Subcutaneous abdominal adipose tissue (tissue), 5 donors: ENCODE results near the gene CDYL.

Experiments used
- H3K27ac ChIP-seq: one replicate; pipeline ENCODE4 v1.7.0; 2013; ENCODE audit warnings: low read depth, mild to moderate bottlenecking, inconsistent platforms, low read length, moderate library complexity
- H3K27me3 ChIP-seq, 5 donors: one replicate each; pipeline ENCODE4 v1.7.0; 2013; ENCODE audit warnings: low read length in 5 of 5, inconsistent platforms in 1 of 5; ENCODE audit not compliant: control insufficient read depth in 5 of 5, insufficient read depth in 4 of 5
- H3K36me3 ChIP-seq, 5 donors: one replicate each; pipeline ENCODE4 v1.7.0; 2013; ENCODE audit warnings: low read length in 5 of 5; ENCODE audit not compliant: control insufficient read depth in 5 of 5, insufficient read depth in 5 of 5
- H3K4me1 ChIP-seq, 5 donors: one replicate each; pipeline ENCODE4 v1.7.0; 2013; ENCODE audit warnings: low read length in 5 of 5, mild to moderate bottlenecking in 3 of 5, moderate library complexity in 1 of 5; ENCODE audit not compliant: control insufficient read depth in 5 of 5, insufficient read depth in 5 of 5
- H3K4me3 ChIP-seq, 5 donors: one replicate each; pipeline ENCODE4 v1.7.0; 2013; ENCODE audit warnings: low read length in 5 of 5, low read depth in 1 of 5
- H3K9ac ChIP-seq, 5 donors: one replicate each; pipeline ENCODE4 v1.7.0; 2013; ENCODE audit warnings: low read length in 5 of 5, mild to moderate bottlenecking in 4 of 5, moderate library complexity in 3 of 5
- H3K9me3 ChIP-seq, 5 donors: one replicate each; pipeline ENCODE4 v1.7.0; 2013; ENCODE audit warnings: low read length in 5 of 5; ENCODE audit not compliant: control insufficient read depth in 5 of 5
- donor health status: healthy.
- donor health status: healthy.
- donor health status: healthy.
- donor health status: healthy.
- donor health status: healthy.

CDYL gene

GRCh38 chr6:4776131-4776492 lies at the start of gene CDYL:
Gene CDYL (plus strand): TSS chr6:4776404. CDS start chr6:4776784, 380 bp downstream.
- H3K4me1 ChIP-seq, result peaks cover 2 to 24% (median 18%) of the 10 kb centered on the region in 5 donors
- H3K4me3 ChIP-seq, result peak within 1 kb of the TSS; percentile 66 to 86 (median 77)
- H3K27ac ChIP-seq, result peak within 1 kb of the TSS; percentile 41
- H3K9ac ChIP-seq, result peak within 1 kb of the TSS in 4 of 5 donors; percentile 54 to 76 (median 65)
- H3K9me3 ChIP-seq, result peaks cover 0 to 7% (median 2%) of the 10 kb centered on the region in 5 donors
- H3K27me3 ChIP-seq, result no peaks in the 10 kb centered on the region
- H3K36me3 ChIP-seq, result no peaks in the 10 kb centered on the region

GRCh38 chr6:4726645-4727044 lies 49.6 kb upstream of the CDYL start:
- Histone ChIP-seq H3K4me1 (no peaks in the 10 kb centered on the region), H3K36me3 (no peaks in the 10 kb centered on the region), H3K27me3 (peaks cover 0 to 10% (median 6%) of the 10 kb centered on the region in 5 donors), H3K27ac (no peak overlapping the region), H3K9me3 (no peaks in the 10 kb centered on the region), H3K9ac (no peak overlapping the region), H3K4me3 (no peak overlapping the region)

- H3K9ac ChIP-seq, result no peak overlapping the region
- no peaks in the 10 kb centered on the region for H3K4me1 ChIP-seq
- H3K27ac ChIP-seq, result no peak overlapping the region
- H3K27me3 ChIP-seq, result peaks cover 0 to 10% (median 6%) of the 10 kb centered on the region in 5 donors
- no peak overlapping the region for H3K4me3 ChIP-seq
- H3K36me3 ChIP-seq, result no peaks in the 10 kb centered on the region
- no peaks in the 10 kb centered on the region for H3K9me3 ChIP-seq
Measured at GRCh38 chr6:4727217-4727616, 49.0 kb upstream of the CDYL start.

GRCh38 chr6:4727671-4728435 lies 48.4 kb upstream of the CDYL start:
- H3K4me3 ChIP-seq, result no peak overlapping the region
- H3K27ac ChIP-seq, result no peak overlapping the region
- H3K36me3 ChIP-seq, result no peaks in the 10 kb centered on the region
- peaks cover 0 to 10% (median 4%) of the 10 kb centered on the region in 5 donors for H3K27me3 ChIP-seq
- H3K4me1 ChIP-seq, result peaks cover 1 to 5% (median 3%) of the 10 kb centered on the region in 5 donors
- no peak overlapping the region for H3K9ac ChIP-seq
- no peaks in the 10 kb centered on the region for H3K9me3 ChIP-seq

GRCh38 chr6:4728436-4728769 lies 47.8 kb upstream of the CDYL start:
- H3K36me3 ChIP-seq, result no peaks in the 10 kb centered on the region
- peaks cover 0 to 11% (median 3%) of the 10 kb centered on the region in 5 donors for H3K27me3 ChIP-seq
- peaks cover 3 to 7% (median 5%) of the 10 kb centered on the region in 5 donors for H3K4me1 ChIP-seq
- H3K9me3 ChIP-seq, result no peaks in the 10 kb centered on the region
- H3K27ac ChIP-seq, result no peak overlapping the region
- no peak overlapping the region for H3K4me3 ChIP-seq
- H3K9ac ChIP-seq, result no peak overlapping the region

GRCh38 chr6:4728926-4729325 lies 47.3 kb upstream of the CDYL start:
- Histone ChIP-seq H3K27ac (no peak overlapping the region), H3K36me3 (no peaks in the 10 kb centered on the region), H3K9ac (no peak overlapping the region), H3K27me3 (peaks cover 0 to 11% (median 0%) of the 10 kb centered on the region in 5 donors), H3K4me3 (no peak overlapping the region), H3K4me1 (peaks cover 3 to 7% (median 5%) of the 10 kb centered on the region in 5 donors), H3K9me3 (no peaks in the 10 kb centered on the region)

GRCh38 chr6:4731996-4732395 lies 44.2 kb upstream of the CDYL start:
- Histone ChIP-seq H3K9ac (no peak overlapping the region), H3K4me3 (no peak overlapping the region), H3K9me3 (no peaks in the 10 kb centered on the region), H3K36me3 (no peaks in the 10 kb centered on the region), H3K27ac (no peak overlapping the region), H3K27me3 (peaks cover 0 to 14% (median 4%) of the 10 kb centered on the region in 5 donors), H3K4me1 (peaks cover 3 to 8% (median 5%) of the 10 kb centered on the region in 5 donors)

- peak overlapping the region; percentile 20 to 64 (median 51) for H3K4me3 ChIP-seq
- peaks cover 0 to 12% (median 4%) of the 10 kb centered on the region in 5 donors for H3K27me3 ChIP-seq
- peaks cover 3 to 8% (median 5%) of the 10 kb centered on the region in 5 donors for H3K4me1 ChIP-seq
- no peaks in the 10 kb centered on the region for H3K36me3 ChIP-seq
- no peaks in the 10 kb centered on the region for H3K9me3 ChIP-seq
- H3K27ac ChIP-seq, result no peak overlapping the region
- peak overlapping the region in 2 of 5 donors; percentile 17 to 56 for H3K9ac ChIP-seq
Measured at GRCh38 chr6:4732691-4733315, 43.4 kb upstream of the CDYL start.

GRCh38 chr6:4736371-4736873 lies 39.8 kb upstream of the CDYL start:
- no peaks in the 10 kb centered on the region for H3K9me3 ChIP-seq
- no peak overlapping the region for H3K27ac ChIP-seq
- H3K9ac ChIP-seq, result no peak overlapping the region
- H3K27me3 ChIP-seq, result peaks cover 0 to 7% (median 0%) of the 10 kb centered on the region in 5 donors
- H3K36me3 ChIP-seq, result no peaks in the 10 kb centered on the region
- H3K4me3 ChIP-seq, result no peak overlapping the region
- H3K4me1 ChIP-seq, result peaks cover 3 to 8% (median 6%) of the 10 kb centered on the region in 5 donors

- peaks cover 0 to 2% (median 0%) of the 10 kb centered on the region in 5 donors for H3K4me1 ChIP-seq
- H3K9me3 ChIP-seq, result no peaks in the 10 kb centered on the region
- peaks cover 0 to 3% (median 0%) of the 10 kb centered on the region in 5 donors for H3K27me3 ChIP-seq
- H3K4me3 ChIP-seq, result no peak overlapping the region
- H3K27ac ChIP-seq, result no peak overlapping the region
- H3K9ac ChIP-seq, result no peak overlapping the region
- H3K36me3 ChIP-seq, result no peaks in the 10 kb centered on the region
Measured at GRCh38 chr6:4740032-4740431, 36.2 kb upstream of the CDYL start.
